Inflammatory macrophage treated with lipopolysaccharide for 4 hours (primary cell): ENCODE measurements around the gene ALDH6A1.
"Not testable (repeated sequence)": the region's sequence is repeated elsewhere in the genome, so short reads cannot be mapped to it uniquely, and the experiment has no call there.

Source experiments
- DNase-seq: peaks from one replicate; pipeline ENCODE4 v3.0.0-alpha.2; 2020

The ALDH6A1 gene

DNA sequence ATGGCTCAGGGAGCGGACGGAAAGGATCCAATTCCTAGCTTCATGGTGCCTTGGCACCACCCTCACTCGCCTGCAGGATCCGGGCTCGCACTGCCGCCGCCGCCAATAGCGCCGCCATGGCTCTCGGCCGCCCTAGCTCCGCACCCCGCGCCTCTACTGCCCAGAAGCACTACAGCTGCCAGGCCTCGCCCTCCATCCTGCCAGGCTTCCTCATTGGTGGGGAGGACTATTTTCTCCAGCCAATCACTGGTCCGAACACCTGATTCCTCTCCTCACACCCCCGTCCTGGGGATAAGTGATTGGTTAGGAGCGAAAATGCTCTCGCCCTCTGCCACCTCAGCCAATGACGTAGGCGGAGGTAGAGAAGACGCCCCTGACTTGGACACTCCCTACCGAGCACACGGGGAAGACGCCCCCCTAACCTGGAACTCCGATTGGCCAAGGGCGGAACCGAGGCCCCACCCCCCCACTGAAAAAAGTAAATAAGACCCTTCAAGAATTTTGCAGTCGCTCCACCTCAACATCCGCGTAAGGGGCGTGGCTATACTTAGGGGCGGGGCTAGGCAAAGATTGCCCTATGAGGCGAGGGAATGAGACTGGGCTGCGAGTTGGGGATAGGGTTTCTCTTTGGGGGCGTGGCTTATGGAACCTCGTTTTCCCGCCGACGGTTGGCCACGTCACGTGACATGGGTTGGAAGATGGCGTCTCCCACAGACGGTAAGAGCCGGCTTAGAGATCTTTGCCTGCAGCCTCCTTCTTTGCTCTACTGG is at the start of gene ALDH6A1, which contains the start of gene LIN52:
TSS of gene ALDH6A1 (minus strand) at position 177 of the 770 bp plus-strand sequence. CDS start at position 118, 59 bp downstream.
TSS of gene LIN52 (plus strand) at position 680 of the 770 bp plus-strand sequence. CDS start at position 699, 19 bp downstream.
- DNase-seq, result peak; percentile 100

GRCh38 chr14:74127634-74128033 is 43.4 kb upstream of the ALDH6A1 start:
- DNase-seq, result no peak

GRCh38 chr14:74126315-74127013 is 42.2 kb upstream of the ALDH6A1 start:
- no peak for DNase-seq

- DNase-seq, result not testable (repeated sequence)
These were observed 41.2 kb upstream of the ALDH6A1 start for GRCh38 chr14:74125487-74125886.

DNA sequence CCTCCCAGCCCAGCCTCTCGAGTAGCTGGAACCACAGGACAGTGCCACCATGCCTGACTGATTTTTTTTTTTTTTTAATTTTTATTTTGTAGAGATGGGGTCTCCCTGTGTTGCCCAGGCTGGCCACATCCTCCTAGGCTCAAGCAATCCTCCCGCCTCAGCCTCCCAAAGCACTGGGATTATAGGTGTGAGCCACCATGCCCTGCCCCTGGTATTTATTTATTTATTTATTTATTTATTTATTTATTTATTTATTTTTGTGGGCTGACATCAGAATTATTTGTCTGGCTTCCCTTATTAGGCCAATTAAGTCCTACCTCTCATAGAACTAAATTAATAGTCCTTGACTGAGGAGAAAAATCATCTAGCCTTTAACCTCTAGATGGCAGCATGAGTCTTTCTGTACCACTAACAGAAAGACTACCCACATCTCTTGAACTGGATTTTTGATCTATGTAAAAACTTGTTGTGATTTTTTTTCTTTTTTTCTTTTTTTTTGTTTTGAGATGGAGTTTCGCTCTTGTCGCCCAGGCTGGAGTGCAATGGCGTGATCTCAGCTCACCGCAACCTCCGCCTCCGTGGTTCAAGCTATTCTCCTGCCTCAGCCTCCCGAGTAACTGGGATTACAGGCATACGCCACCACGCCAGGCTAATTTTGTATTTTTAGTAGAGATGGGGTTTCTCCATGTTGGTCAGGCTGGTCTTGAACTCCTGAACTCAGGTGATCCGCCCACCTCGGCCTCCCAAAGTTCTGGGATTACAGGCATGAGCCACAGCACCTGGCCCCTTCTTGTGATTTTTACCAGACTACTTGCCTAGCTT is 27.4 kb upstream of the ALDH6A1 start:
- DNase-seq, result peak; percentile 72

DNA sequence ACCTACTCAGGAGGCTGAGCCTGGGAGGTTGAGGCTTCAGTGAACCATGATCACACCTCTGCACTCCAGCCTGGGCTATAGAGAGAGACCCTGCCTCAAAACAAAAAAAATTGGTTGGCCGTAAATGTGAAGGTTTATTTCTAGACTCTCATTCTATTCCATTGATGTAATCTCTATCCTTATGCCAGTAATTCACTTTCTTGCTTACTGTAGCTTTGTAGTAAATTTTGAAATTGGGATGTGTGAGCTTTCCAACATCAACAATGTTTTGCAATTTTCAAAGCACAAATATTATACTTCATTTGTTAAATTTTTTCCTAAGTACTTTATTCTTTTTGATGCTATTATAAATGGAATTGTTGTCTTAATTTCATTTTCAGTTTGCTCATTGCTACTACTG is 25.1 kb upstream of the ALDH6A1 start:
- no peak for DNase-seq

- no peak for DNase-seq
These were observed 21.1 kb upstream of the ALDH6A1 start for GRCh38 chr14:74105381-74105780.

GRCh38 chr14:74089251-74090020 is 5.2 kb upstream of the ALDH6A1 start:
- peak; percentile 34 for DNase-seq

- peak; percentile 35 for DNase-seq
These were observed 1.6 kb upstream of the ALDH6A1 start for GRCh38 chr14:74085828-74086227.

DNA sequence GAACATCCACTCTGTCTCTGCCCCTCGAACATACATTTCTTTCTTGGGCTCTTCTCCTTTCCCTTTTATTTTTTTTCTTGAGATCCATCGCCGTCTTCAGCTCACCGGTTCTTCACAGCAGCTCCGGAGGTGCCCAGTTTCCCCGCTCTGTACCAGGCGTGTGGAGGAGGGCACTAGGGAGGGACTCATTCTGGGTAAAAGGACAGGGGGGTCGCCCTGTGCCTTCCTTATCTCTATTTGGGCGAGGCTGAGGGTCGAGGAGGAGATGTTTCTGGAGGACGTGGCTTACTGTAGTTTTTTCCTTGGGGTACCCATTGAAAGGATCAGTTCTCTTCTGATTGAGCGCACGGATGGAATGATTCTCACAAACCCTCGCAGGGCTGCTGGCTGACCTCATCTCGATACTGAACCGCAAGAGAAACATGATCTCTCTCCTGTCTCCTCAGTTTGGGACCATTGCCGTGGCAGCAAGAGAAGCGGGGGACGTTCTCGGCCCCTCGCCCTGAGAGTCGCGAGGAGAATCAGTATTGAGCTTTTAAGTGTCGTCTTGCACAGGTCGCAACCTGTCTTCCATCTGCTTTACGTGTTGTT is 889 bp upstream of the ALDH6A1 start:
- DNase-seq, result peak; percentile 11

- no peak for DNase-seq
These were observed 423 bp downstream of the ALDH6A1 start for GRCh38 chr14:74083784-74084276.

DNA sequence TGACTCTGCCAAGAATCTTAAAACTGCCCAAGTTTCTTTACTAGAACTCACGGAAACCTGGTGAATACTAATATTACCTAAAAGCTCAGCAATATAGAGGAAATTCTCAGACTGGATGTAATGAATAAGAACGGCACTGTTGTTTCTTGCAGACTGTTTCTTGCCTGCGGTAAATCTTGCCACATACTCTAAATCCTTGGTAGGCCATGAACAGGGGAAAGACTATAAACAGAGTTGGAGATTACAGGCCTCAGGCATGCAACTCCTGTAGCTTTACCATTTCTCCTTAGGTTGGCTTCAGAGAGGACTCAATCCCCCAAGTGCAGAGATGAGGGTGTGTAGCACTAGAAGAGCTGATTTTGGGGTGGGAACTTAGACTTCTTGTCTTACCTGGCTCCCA is 1.1 kb downstream of the ALDH6A1 start:
- DNase-seq, result no peak

DNA sequence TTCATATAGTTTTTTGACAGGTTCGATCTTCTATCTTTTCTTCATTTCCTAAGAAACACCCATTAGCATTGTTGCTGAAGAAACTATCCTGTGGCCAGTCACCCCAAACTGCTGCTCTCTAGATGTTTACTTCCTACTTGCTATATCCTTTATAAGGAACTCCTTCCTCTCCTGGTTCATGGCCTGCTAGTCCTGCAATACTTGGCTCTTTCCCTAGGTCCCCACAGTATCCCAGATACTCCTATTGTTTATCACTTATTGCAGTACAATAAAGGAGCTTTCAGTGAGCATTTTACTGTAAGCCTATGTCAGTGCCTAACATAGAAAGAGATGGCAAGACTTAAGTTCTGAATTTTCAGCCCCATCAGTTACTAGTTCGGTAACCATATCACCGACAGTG is 2.8 kb downstream of the ALDH6A1 start:
- DNase-seq, result no peak

- no peak for DNase-seq
These were observed 3.3 kb downstream of the ALDH6A1 start for GRCh38 chr14:74080820-74081460.

DNA sequence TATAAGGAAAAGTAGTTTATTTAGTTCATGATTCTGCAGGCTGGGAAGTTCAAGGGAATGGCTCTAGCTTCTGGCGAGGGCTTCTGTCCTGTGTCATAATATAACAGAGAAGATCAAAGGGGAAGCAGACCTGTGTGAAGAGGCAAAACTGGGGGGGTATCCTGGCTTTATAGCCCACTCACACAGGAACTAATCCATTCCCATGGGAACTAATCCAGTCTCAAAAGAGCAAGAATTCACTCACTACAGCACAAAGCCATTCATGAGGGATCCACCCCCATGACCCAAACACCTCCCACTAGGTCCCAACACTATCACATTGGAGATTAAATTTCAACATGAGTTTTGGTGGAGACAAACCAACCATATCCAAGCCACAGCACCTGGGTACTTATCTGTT is 6.9 kb downstream of the ALDH6A1 start:
- no peak for DNase-seq

GRCh38 chr14:74065746-74066575 is 18.3 kb downstream of the ALDH6A1 start:
- no peak for DNase-seq

- DNase-seq, result peak; percentile 51
These were observed 19.4 kb downstream of the ALDH6A1 start for GRCh38 chr14:74064883-74065282.

DNA sequence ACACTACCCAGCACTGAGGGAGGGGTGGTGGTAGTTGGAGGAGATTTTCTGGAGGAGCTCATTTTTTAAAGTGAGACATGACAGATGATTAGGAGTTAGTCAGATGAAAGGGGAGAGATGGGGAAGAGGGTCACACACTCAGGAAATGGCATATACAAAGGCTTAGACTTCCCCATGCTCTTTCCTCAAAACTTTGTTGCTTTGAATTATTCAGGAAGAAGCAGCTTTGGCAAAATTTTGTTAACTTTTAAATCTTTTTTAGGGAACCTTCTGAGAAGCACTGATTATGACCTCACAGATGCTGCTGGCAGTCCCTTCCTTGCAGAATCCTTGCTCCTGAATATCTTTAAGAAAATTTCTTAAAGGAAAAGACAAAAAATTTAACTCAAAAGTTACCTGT is 19.8 kb downstream of the ALDH6A1 start:
- DNase-seq, result peak; percentile 24

DNA sequence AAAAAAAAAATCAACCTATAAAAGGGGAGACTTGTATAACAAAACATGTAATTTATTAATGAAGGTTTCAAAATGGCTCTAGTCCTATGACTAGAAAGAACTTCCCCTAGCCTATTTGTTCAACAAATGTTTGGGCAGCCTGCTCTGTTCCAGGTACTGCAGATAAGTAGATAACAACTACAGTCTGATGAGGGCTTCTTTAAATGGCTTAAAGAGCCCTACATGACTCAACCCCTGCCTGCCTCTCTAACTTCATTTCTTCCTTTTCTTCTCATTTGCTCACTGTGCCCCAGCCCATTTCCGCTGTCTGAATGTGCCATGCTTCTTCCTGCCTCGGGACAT is 21.5 kb downstream of the ALDH6A1 start:
- no peak for DNase-seq

DNA sequence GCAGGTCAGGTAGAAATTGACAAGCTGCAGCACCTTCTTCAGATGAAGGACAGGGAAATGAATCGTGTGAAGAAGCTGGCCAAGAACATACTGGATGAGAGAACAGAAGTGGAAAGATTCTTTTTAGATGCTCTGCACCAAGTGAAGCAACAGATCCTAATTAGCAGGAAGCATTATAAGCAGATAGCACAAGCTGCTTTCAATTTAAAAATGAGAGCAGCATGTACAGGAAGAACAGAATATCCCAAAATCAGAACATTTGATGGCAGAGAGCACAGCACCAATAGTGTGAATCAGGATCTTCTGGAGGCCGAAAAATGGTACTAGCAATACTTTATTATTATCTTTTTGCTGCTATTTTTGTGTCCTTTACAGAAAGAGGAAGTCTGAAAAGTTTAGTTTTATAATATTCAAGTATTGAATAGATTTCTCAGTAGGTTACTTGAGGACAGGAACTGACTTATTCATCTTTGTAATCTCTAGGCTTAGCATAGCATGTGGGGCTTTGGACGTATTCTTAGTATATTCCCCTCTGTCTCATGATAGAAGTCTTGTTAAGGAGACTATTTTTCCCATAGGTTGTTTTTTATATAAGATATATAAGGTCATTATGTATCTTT is 34.3 kb downstream of the ALDH6A1 start:
- DNase-seq, result peak; percentile 24
